Measurements from ENCODE around the gene ZNF576.
"Not testable (repeated sequence)": the region's sequence is repeated elsewhere in the genome, so short reads cannot be mapped to it uniquely, and the experiment has no call there.

The ZNF576 gene

GRCh38 chr19:43599635-43600295 lies 3.4 kb downstream of the ZNF576 start:
- DNase-seq (ENCODE audit: low read depth in 2 of 2): no peak

DNA sequence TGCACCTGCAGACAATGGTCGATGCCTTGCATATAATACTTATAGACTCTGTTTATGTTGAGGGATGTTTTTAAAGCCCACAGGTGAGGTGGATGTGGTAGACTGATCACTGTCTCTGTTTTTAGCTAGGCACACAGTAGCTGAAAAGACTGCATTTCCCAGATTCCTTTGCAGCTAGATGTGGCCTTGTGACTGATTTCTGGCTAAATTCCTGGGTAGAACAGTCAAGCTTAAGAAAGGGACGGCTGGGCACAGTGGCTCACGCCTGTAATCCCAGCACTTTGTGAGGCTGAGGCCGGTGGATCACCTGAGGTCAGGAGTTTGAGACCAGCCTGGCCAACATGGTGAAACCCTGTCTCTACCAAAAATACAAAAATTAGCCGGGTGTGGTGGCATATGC lies 3.9 kb downstream of the ZNF576 start:
- not testable (repeated sequence) for DNase-seq (ENCODE audit: low read depth in 2 of 2)

DNA sequence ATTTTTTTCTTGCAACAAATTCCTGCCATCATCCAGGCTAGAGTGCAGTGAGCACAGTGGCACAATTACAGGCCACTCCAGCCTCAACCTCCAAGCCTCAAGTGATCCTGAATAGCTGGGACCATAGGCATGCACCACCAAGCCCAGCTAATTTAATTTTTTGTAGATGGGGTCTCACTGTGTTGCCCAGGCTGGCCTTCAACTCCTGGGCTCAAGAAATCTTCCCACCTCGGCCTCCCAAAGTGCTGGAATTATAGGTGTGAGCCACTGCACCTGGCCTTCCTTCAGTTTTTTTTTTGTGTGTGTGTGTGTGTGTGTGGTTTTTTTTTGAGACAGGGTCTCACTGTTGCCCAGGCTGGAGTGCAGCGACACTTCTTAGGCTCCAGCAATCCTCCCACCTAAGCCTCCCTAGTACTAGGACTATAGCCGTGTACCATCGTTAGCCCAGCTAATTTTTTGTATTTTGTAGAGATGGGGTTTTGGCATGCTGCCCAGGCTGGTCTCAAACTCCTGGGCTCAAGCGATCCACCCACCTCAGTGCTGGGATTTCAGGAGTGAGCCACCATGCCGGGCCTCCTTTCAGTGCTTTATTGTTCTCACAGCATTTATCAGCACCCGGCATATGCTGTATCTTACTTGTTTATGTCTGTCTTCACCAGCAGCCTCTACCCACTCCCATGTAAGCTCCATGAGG lies 9.6 kb downstream of the ZNF576 start:
- no peak for DNase-seq (ENCODE audit: low read depth in 2 of 2)

GRCh38 chr19:43606569-43607229 lies 10.3 kb downstream of the ZNF576 start:
- no peak for DNase-seq (ENCODE audit: low read depth in 2 of 2)

- no peak for DNase-seq (ENCODE audit: low read depth in 2 of 2)
Measured at GRCh38 chr19:43607238-43608205, 11.1 kb downstream of the ZNF576 start.

DNA sequence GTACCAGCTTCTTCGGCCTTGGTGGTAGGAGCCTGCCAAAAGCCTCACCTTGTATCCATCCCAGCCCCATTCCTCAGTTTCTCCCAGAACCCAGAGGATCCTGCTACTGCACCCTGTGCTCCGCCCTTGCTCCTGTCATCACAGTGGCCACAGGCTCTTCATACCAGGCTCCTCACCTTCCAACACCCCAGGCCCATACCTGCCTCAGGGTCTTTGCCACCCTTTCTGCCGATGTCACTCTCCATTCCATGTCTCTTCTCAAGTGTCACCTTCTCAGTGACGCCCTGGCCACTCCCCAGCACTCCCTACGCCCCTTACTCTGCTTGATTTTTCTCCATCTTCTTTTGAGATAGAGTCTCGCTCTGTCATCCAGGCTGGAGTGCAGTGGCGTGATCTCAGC lies 13.5 kb downstream of the ZNF576 start:
- no peak for DNase-seq (ENCODE audit: low read depth in 2 of 2)

- no peak for DNase-seq (ENCODE audit: low read depth in 2 of 2)
Measured at GRCh38 chr19:43610493-43610892, 14.1 kb downstream of the ZNF576 start.

- no peak for DNase-seq (ENCODE audit: low read depth in 2 of 2)
Measured at GRCh38 chr19:43611788-43612187, 15.4 kb downstream of the ZNF576 start, which contains the start of gene SRRM5. SRRM5 (plus strand) TSS chr19:43612088; CDS start chr19:43612122, 34 bp downstream.

DNA sequence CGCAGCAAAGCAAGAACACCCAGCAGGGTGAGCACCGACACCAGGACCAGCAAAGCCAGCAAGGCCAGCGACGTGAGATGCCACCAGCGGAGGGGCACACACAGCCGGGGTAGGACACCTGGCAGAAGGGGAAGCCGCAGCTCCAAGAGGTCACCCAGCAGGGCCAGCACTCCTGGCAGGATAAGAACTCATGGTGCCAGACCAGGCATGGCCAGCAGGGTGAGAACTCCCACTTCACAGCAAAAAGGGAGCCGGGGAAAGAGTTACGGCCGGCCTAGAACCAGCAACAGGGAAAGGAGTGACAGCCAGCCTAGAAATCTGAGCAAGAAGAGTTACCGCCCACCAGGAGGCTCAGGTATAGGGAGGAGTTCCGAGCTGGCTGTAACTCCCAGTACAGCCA lies 16.0 kb downstream of the ZNF576 start:
- DNase-seq (ENCODE audit: low read depth in 2 of 2): no peak

- DNase-seq (ENCODE audit: low read depth in 2 of 2): no peak
Measured at GRCh38 chr19:43616306-43616705, 19.9 kb downstream of the ZNF576 start.

GRCh38 chr19:43616954-43617353 lies 20.6 kb downstream of the ZNF576 start:
- no peak for DNase-seq (ENCODE audit: low read depth in 2 of 2)

DNA sequence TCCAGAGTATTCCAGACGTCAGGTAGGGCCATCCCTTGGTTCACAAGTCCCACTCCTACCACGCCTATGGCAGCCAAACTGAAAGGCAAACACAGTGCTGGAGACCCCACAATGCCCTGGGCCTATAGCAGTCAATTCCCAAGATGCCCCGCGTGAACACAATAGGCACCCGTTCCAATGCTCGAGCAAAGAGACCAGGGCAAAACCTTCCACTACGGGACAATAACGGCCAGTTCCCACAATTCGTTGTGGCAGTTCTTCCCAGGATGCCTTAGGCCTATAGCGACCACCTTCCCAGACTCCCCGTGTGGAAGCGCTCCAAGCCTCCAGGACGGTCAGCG lies 22.5 kb downstream of the ZNF576 start:
- peak in 1 of 2 donors; percentile 24 for DNase-seq (ENCODE audit: low read depth in 2 of 2)

DNA sequence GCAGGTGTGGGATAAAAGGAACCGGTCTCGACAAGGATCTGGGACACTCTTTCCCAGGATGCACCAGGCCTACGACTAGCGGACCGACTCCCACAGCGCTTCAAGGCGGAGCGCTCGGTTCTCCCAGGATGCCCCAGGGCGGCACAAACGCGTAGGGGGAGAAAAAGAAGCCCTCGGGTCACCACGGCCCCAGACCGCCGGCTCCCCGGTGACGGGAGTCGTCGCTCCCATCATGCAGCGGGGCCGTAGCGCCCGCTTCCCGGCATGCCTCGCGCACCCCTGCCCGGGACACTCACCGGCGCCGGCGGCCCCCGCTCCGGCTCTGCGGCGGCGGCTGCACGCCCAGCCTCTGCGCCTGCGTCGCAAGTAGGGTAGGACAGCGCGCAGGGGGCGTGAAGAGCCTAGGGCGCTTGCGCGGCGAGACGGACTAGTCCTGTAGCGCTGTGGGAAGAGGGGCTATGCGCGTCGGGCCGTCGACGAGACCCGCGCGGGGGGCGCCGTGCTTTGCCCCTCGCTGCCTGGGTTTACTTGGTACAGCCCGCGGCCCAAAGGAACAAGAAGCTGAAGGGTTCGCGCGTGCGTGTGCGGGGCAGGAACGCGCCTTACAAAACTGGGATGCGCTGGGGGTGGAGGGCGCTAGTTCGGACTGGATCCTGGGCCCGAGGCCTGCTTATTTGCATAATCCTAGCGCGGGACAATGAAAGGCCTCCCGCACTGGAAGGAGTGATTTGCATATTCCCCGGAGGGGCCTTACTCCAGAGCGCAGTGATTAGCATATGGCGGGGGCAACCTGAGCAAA lies 23.1 kb downstream of the ZNF576 start, which contains the start of gene ZNF428:
TSS of gene ZNF428 (minus strand) at position 368 of the 799 bp plus-strand sequence. CDS start 5,325 bp downstream, outside the sequence.
- DNase-seq (ENCODE audit: low read depth in 2 of 2): peak; percentile 74 to 80

GRCh38 chr19:43620061-43621001 lies 23.9 kb downstream of the ZNF576 start:
- peak; percentile 80 to 82 for DNase-seq (ENCODE audit: low read depth in 2 of 2)

DNA sequence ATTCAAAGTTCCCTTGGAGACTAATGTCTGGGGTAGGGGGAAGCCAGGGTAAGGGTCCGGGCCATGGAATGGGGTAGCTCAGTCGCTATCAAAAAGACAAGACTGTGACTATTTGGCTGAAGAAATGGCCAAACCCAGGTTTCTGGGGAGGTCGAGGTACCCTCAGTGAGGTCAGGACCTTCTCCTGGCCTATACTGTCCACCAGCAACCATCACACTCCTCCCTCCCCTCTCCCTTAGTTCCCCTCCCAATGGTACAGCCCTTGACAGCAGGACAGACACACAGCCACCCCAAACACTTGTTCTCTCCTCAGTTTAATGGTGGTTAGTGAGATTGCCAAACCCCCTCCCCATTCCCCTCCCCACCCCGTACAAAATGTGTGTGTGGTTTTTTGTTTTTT lies 25.7 kb downstream of the ZNF576 start:
- no peak for DNase-seq (ENCODE audit: low read depth in 2 of 2)

- DNase-seq (ENCODE audit: low read depth in 2 of 2): no peak
Measured at GRCh38 chr19:43622956-43623355, 26.6 kb downstream of the ZNF576 start.

DNA sequence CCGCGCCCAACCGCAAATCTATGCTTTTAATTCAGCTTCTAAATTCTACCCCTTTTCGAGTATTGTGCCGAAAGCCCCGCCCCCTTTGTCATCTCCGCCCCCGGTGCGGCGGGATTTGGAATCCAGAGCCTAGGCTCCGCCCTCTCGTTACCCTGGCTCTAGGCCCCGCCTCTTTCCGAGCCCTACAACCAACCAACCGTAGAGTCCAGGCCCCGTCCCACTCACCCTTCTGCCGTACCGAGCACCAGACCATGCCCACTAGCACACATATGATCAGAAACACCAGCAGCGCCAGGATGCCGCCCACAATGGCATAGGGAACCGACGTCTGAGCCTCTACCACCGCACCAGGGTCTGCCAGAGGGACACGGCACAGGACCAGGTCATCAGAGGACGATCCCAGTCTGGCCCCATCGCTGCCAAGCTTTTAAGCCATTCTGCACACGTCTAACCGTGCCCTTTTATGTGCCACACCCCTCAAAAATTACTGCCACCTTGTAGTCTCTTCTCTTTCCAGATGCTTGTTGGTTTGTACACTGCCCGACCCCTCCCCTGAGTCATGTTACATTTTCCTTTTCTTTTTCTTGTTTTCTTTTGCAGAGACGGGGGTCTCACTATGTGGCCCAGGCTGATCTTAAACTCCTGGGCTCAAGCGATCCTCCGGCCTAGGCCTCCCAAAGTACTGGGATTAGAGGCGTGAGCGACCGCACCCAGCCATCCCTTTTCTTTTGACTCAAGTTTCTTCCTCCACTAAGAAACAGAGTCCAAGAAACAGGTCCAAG lies 27.7 kb downstream of the ZNF576 start:
- DNase-seq (ENCODE audit: low read depth in 2 of 2): no peak

DNA sequence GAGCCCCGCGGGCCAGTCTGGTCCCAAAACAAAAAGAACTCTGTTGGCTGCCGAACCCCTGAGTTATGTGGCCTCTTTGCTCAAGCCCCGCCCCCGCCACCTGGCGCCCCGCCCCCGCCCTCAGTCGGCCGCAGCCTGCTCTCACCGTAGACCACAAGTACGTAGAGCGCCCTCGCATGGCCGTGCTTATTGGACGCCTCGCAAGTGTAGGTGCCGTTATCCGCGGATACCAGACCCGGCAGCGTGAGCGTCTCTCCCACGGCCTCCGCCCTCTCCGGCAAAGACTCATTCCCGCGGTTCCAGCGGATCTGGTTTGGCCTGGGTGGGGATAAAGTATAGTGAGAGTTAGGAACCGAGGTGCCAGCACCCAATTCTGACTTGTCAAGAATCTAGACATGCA lies 28.5 kb downstream of the ZNF576 start:
- peak; percentile 75 to 82 for DNase-seq (ENCODE audit: low read depth in 2 of 2)
